NCI-H446 treated with DMSO at 0.1 percent for 48 hours (cell line): ENCODE measurements around the gene SHB.

ENCODE experiments used
- DNase-seq: peaks from one replicate; lab custom pipeline; 2025; lab: John Stamatoyannopoulos, UW

The SHB gene

DNA sequence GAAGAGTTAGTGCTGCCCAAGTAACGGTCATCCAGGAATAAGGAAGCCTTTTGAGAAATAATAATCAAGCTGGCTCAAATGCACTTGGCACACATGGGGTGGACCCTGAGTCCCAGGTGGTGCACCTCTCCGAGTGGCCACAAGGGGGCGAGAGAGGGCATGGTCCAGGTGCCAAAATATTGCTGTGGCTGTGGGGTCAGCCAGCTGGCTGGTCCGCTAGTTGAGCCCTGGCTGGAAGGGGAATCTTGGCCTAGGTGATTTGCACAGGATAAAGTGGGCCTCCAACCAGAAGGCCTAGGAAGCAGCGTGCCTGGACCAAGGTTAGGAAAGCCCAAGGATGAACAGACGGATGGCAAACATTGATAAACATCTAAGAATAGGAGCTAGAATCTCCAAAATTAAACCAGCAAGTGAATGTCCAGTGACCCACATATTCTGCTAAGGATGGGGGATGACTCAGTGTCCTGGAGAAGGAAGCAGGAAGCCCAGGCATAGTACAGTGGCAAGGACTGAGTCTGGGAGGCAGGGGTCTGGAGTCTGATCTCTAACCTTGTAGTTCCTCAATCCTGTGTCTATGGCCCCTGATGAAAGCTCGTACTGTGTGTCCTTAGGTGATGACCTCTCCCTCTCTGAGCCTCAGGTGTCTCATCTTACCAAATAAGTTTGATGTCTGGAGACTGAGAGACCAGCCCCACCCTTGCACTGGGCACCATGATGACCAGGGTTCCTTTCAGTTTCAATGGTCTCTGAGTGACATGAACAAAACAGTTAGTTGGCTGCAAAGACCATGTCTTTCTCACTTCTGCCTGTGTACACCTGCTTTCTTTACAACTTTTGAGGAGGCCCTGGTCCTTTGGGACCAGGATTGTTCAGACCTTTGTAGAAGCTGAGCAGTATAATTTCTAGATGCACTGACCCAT is 19.2 kb upstream of the SHB start:
- DNase-seq = peak; percentile 30

DNA sequence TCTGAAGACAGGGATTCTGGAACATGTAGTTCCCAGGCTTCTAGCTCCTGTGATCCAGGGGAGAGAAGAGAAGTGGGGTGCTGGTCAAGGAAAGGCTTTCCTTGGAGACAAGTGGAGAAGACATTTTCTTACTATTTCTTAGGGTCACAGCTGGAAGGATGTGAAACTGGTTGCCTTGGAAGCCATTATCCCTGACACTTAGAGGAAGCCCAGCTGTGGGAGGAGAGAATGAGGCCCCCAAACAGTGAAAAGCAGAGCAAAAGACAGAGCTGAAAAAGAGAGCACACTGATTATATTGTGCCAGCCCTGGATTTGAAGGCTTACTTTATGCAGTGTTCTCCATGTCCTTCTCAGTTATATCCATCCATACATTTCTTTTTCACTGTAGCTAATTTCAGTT is 17.5 kb upstream of the SHB start:
- no peak for DNase-seq

DNA sequence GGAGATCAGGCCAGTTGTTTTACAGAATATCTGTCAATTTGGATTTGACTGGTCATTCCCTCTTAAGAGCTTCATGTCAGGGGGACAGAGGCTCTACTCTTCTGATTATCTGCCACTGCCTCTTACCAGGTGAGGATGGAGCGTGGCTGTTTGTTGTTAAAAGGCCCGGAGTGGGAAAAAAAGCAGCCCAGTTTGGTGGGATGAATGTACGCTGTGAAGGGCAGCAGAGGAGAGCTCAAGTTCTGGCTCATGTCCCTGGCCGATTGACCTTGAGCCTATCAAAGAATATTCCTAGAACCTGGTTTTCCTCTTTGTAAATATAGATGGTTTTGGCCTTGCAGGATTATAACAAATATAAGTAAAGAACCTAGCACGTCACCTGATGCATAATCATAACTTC is 16.3 kb upstream of the SHB start:
- no peak for DNase-seq

DNA sequence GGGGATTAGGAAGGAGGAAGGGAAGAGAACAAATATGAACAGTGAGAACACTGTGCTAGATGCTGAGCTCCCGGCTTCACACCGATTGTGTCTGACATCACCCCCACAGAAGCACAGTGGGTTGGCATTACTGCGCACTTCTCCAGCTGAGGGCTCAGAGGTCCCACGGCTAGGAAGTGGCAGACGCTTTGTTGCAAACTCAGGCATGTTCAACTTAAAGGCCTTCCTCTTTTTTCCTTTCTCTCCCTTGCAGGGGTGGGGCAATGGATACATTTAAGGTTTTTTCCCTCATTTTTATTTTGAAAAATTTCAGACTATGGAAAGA is 15.5 kb upstream of the SHB start:
- no peak for DNase-seq

DNA sequence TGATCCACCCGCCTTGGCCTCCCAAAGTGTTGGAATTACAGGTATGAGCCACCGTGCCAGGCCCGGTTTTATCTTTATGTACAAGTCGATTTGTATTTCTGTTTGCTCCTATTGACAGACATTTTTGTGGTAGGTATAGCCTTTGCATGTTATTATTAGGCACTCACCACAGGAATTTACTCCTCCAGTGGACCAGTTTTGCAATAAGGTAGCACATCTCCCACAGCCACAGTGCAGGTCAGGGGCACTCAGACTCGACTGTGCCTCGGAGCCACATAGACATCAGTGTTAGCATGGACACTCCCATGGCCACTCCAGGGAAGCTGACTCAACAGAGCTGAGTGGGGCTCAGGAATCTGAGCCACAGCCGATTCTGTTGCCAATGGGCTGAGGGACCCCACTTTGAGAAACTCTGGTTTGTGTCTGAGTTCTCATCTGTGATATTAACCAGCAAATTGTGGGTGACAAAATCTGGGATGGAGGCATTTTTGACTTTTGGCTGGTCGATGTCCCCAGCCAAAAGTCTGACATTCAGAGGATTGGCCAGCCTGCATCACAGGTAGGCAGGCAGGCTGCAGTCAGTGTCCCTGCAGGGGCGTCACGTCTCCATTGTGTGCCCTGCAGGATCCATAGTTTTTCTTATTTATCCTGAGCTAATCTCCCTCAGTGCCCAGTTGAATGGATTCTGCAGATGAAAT is 15.0 kb upstream of the SHB start:
- no peak for DNase-seq

DNA sequence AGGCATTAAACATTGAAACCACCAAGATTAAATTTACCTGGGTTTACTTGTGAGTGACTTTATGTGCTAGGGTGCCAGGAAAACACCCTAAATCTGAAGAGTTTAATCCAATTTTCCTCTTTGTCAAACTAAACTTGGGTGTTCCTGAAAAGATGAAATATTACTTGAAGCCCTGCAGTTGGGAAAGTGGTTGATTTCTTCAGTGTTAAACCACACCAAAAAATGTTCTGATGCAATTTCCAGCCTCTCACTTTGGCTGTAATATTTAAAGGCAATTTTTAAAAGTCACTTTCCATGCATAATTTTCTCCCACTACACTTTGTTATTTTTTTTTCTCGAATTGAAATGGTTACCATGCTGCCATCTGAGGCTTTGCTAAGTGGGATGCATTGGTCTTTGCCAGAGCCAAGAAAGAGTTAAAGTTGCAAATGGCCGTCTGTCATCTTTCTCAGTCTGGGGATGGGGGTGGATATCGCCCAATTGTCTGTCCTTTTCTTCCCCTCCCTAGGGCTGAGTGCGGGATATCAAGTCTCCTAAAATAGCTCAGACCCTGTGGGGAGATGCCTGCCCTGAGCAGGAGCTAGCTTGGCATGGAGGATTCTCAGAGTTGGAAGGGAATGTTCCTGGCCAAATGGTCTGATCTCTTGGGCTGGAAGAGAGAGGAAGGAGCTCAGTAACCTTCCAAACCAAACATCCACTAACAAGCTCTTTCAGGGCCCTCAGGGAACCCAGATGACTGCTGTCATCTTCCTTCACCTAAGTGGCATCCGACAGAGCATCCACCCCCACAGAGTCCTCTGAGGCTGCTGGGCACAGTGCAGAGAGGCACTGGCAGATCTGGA is 13.6 kb upstream of the SHB start:
- peak; percentile 65 for DNase-seq

DNA sequence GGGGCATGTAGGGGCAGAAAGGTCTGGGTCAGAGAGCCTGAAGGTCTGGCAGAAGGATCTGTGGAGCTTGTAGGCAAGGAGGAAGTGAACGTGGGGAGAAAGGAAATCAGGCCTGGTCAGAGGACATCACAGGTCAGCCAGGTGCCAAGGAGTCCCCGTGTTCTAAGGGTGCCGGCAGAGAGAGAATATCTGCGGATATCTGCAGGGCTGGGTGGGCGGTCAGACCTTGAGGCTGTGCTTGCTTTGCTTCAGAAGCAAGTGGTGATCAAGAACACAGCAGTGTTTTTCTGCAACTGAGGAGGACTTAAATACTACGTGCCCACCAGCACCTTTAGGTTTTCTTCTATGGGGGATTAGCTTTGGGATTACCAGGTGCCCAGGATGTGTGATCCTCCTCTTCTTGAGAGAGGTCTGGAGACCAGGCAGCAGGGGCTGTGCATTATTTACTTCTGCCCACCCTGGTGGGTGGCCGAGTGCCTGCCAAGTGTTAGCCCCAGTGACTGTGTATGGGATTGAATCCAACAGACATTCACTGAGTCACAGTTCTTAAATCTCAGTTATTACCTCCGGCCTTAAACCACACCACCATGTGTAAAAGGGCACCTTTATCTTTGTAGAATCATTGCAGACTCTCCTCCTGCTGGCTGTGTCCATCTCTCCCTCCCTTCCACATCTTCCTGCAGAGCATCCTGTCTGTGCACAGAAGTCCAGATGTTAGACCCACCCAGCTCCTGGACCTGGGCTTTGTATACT is 12.5 kb upstream of the SHB start:
- DNase-seq = no peak

DNA sequence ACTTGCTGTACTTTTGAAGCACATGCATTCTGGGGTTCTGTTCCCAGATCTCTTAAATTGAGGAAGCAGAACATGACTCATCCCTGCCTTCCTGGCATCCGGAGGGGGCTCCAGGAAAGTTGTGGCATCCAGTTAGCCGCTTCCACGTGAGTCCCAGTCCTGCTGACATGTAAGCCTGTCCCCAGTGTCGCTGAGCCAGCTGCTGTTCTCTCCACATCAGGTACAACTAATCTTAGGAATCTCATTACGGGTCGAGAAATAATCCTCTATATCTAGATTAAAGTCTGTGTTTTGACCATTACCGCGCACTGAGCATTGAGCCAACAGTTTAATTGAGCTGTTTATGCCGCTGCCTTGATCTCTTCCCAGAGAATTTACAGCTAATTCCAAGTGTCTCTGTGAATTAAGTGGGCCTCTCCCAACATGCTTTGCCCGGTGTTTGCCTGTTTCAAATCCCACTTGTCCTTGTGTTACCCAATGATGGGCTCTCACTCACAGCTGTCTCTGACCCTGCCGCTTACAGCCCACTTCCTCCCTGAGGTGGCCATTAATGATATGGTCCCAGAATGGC is 10.5 kb upstream of the SHB start:
- peak; percentile 49 for DNase-seq

DNA sequence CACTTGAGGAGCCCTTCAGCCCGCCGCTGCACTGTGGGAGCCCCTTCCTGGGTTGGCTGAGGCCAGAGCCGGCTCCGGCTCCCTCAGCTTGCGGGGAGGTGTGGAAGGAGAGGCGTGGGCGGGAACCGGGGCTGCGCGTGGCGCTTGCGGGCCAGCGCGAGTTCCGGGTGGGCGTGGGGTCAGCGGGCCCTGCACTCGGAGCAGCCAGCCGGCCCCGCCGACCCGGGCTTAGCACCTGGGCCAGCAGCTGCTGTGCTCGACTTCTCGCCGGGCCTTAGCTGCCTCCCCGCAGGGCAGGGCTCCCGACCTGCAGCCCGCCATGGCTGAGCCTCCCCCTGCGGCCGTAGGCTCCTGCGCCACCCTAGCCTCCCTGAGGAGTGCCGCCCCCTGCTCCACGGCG is 6.2 kb upstream of the SHB start:
- no peak for DNase-seq

DNA sequence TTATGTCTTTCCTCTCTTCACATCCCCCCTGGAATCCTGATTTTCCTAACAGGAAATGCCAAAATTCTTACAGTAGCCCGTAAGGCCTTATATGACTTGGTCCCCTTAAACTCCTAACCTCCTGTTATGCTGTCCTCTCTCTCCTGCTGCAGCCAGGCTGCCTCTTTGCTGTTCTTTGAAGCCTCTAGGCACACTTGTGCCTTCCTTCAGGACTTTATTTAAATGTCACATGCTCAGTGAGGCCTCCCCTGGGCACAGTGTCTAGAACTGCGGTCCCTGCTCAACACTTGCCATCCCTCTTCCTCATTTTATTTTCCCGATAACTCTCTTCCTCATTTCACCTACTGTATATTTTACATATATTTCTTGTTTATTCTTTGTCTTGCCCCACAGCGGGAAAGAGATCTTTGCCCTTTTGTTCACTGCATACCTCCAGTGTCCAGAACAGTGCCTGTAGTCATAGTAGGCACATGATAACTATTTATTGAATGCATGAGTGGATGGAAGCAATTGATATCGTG is 5.5 kb upstream of the SHB start:
- DNase-seq = no peak

DNA sequence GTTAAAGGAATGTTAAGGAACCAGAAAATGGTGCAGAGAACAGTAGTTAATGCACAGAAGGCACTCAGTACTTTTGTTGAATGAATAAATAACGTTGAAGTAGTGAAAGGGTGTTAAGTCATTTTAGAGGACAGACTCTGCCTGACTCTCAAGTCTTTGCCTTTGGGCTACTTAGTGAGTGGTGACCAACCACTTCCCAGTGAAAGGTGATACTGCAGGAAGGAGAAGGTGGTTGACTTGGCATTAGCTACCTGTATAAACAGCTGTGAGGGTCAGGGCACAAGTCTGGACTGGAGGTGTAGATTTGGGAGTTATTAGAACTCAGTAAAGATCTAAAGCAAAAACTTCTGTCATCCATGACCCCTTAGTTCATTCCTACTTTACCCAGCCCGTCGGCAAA is 4.9 kb upstream of the SHB start:
- no peak for DNase-seq

DNA sequence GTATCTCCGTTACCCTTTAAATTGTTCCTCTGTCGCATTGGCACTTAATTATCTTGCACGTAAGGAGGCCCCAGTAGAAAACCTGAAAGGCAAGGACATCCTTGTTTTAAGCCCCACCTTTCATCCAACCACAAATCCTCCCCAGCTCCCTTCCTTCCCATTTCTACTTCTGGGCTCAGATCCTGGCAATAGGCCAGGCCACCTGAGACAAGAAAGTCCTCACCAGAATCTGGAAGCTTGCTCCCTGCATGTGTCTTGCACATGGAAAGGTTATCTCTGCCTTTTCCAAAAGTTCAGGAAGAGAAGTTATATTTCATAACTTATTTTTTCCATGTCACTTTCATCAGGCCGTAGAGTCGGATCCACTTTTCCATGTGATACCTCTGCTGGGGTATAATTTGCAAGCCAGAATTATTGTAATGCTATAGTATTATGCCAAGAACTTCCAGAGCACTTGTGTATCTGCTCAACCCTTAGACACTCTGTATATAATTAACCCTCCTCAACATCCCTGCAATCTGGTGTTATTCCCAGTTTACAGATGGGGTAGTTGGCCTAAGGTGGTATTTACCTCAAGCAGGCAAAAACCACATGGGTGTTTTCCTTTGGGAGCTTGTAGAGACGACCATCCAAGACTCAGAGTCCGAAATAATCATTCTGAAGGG is 2.6 kb upstream of the SHB start:
- peak; percentile 88 for DNase-seq

DNA sequence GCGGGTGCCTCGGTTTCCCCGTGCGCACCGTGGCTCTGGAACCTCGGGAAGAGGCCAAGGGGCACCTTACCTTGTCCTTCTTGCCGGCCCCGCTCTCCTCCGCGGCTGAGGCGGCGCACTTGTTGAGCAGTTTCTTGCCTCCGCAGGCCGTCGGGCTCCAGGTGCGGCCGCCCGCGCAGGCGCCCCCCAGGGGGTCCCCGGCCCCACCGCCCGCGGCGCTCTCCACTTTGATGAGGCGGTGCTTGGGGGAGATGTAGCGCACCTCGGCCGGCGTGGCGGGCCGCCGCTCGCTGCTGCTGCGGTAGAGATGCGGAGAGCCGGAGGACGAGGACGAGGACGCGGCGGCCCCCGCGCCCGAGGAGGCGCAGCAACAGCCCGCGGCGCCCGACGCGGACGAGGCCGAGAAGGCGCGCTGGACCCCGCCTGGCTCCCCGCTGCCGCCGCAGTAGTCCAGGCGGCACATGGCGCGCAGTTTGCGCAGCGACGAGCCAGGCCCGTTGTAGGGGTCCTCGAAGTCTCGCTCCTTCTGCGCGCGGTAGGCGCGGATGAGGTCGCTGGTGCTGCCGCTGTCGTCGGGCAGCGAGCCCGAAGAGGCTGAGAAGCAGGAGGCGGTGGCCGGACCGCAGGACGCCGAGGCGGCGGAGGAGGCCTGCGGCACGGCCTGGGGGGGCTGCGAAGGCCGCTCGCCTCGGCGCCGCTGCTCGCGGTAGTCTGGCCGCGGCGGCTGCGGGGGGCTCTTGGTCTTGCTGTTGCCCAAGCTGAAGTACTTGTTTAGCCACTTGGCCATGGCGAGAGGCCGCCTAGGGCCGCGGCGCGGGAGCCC is 957 bp downstream of the SHB start:
- DNase-seq = no peak

DNA sequence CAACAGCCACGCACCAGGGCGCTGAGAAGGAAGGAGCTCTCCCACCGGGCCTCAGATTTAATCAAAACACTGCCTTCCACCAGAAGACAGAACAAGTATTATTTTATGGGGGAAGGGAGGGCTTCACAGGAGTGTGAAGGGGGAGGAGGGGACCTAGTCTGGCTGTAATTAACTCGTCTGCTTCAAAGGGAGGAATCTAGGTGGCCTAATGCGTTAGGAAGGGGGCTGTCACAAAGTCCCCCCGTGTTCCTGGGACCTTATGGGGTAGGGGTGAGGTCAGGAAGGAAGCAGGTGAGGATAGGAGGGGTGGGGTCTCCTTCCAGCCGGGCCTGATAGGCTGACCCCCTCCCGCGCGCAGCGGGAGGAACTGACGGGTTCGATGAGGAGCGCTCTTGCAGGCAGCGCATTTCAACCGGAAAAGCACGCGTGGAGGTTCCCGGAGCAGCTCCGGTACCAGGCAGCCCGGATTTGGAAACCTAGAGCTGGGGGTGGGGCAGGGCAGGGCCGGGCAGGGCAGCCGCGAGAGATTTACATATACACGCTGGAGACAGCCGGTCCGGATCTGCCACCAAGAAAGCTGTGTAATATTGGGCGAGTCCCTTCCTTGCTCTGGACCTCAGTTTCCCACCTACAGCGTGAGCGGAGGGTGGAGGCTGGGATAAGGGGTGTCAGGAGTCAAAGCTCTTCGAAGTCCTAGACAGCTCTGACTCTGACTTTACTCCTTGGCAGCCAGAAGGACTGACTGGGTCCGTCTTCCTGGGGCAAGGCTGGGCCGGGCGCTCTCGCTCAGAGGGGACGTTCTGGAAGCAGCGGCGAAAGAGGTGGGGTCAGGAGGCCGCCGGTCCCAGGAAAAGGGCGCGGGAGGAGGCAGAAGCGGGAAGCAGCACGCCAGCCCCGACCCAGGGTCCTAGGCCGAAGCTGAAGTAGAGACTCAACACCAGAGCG is 1.8 kb downstream of the SHB start:
- DNase-seq = no peak

DNA sequence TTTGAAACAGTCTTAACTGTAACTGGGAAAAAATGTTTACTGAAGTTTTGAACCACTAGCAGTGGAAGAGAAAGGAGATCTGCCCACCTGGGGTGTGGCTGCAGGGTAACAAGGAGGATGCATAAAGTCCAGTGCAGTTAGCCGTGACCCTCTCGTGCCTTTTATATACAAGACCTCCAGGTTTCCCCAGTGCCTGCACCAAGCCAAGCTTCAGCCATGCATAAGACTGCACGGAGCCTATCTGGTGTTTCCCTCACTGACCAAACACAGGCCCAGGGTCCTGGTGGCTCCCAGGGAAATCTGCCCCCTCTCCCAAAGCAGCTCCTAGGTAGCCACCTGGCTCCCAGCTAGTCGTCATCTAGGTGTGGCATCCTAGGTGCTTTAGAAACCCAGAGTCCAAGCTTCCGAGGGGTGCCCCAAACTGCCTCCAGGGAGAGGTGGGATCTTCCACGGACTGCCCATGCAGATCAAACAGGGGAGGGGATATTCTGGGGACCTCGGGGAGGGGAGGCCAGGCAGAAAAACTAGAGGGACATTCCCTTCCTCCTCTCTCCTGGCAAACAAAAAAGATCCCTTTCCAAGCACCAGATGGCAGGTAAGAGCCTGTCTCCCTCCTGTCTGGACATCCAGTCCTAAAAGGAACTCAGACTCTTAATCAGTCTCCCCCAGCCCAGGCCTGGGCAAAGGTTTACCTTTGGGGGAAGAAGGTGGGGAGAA is 2.7 kb downstream of the SHB start:
- no peak for DNase-seq

DNA sequence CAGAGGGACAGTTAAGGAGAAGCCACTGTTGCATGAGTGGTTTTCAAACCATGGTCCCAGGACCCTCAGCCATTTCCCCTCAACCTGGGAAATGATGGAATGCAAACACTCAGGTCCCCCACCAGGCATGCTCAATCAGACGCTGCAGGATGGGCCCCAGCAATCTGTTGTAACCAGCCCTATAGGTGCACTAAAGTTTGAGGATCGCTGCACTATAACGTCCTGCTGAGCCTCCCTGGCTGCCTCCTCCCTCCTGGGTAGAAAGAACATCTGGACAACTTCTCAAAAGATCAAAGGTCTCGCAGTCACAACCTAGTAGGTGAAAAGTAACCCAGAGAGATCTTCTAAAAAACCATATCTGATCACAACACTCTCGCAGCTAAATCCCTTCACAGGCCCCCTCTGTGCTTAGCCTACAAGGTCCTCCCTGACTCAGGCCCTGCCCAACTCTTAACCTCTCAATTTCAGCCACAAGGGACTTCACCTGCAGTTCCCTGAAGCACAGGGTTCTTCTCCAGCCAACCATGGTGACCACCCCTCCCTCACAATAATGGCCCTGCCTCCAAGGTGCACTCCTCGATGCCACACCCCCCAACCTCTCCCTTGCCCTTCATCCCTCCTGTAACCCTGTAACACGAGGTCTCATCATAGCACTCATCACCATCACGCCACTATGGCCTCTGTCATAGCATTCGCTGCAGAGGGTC is 3.5 kb downstream of the SHB start:
- DNase-seq = no peak

DNA sequence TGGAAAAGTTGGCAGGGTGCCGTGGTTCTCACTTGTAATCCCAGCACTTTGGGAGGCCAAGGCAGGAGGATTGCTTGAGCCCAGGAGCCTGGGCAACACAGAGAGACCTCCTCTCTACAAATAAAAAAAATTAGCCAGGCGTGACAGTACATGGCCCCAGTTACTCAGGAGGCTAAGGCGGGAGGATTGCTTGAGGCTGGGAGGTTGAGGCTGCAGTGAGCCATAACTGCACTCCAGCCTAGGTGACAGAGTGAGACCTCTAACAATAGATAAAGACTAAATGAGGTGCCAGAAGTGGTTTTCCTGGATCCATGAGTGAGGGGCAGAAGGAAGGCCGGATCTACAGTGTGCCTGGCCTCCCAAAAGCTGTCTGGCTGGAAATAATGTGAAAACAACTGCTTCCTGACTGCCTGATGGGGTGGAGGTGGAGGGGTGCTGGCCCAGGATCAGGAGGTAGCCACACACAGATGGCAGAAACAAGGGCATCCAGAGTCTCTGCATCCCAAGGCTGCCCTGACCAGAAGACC is 4.1 kb downstream of the SHB start:
- no peak for DNase-seq
